Fibroblast of pulmonary artery (primary cell): ENCODE measurements around the gene MOG.

Experiments
- DNase-seq: peaks from one replicate; pipeline ENCODE4 v3.0.0-alpha.2; 2010; ENCODE audit warnings: low read depth
- H3K4me3 ChIP-seq: replicated peaks from 2 replicates; pipeline ENCODE4 v1.5.1; 2011; ENCODE audit warnings: low read depth, mild to moderate bottlenecking, control low read depth, low read length, moderate library complexity
- TF ChIP-seq, protein P1 (sequence below): IDR thresholded peaks from 2 replicates; pipeline ENCODE4 v1.5.1; 2011; ENCODE audit warnings: mild to moderate bottlenecking, control low read depth, low read length, inconsistent platforms; ENCODE audit errors: missing control alignments

Gene MOG

DNA sequence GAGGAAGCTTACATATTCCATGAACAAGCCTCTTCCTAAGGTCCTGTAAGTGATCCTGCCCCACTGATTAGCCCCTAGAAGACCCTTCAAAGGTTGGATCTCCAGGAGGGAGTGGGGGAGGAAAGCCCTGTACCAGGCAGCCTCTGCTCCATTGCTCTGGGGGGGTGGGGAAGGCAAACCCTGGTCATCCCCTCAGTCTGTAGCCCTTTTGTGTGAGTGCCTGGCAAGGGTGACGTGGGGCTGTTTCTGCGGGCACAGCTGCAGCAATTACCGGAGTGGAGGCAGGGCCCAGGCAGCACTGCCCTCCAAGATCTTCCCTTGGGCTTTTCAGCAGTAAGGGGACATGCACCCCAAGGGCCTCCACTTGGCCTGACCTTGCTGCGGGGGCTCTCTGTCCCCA is at the start of gene MOG:
Gene MOG, plus strand, starts transcription at position 295 of the 400 bp plus-strand sequence. CDS start 118 bp downstream, outside the sequence.
- DNase-seq: no peak
- TF ChIP-seq, protein P1, sequence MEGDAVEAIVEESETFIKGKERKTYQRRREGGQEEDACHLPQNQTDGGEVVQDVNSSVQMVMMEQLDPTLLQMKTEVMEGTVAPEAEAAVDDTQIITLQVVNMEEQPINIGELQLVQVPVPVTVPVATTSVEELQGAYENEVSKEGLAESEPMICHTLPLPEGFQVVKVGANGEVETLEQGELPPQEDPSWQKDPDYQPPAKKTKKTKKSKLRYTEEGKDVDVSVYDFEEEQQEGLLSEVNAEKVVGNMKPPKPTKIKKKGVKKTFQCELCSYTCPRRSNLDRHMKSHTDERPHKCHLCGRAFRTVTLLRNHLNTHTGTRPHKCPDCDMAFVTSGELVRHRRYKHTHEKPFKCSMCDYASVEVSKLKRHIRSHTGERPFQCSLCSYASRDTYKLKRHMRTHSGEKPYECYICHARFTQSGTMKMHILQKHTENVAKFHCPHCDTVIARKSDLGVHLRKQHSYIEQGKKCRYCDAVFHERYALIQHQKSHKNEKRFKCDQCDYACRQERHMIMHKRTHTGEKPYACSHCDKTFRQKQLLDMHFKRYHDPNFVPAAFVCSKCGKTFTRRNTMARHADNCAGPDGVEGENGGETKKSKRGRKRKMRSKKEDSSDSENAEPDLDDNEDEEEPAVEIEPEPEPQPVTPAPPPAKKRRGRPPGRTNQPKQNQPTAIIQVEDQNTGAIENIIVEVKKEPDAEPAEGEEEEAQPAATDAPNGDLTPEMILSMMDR: no peak
- H3K4me3 ChIP-seq: no peak within 1 kb of the TSS

DNA sequence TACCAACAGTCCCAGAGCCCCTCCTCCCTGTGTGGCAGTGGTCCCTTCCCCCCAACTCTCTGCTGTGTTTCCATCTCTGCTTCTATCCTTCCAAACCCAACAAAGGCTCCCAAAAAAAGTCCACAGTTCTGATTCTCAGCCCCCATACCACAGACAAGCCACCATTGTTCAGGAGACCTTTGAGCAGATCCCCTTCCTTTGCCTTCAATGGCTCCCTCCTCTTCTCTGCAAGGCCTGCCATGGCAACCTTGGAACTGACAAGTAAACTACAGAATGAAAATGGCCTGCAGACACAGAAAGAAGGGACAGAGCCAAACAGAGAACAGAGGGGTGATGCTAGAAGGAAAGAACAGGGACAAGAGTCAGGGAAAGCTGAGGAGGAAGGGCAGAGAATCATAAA is 48.8 kb upstream of the MOG start:
- H3K4me3 ChIP-seq: no peak overlapping the region
- DNase-seq: no peak
- TF ChIP-seq, protein P1: no peak

DNA sequence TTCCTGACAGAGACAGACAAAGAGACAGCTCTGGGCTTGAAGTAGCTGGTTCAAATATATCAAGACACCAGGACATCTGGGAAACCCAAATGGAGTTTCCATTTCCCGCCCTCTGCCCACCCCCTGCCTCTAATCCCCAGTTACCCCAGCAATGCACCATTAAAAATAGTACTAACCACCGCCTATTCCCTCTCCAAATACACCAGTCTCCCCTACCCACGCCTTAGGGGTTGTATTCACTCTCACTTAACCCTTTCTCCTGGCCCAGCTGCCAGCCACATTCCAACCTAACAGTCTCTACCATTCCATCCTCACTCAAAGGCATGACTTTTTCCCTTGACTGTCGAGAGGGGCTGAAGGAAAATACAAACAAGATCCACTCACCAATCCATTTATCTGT is 46.4 kb upstream of the MOG start:
- H3K4me3 ChIP-seq: no peak overlapping the region
- DNase-seq: no peak
- TF ChIP-seq, protein P1: no peak

DNA sequence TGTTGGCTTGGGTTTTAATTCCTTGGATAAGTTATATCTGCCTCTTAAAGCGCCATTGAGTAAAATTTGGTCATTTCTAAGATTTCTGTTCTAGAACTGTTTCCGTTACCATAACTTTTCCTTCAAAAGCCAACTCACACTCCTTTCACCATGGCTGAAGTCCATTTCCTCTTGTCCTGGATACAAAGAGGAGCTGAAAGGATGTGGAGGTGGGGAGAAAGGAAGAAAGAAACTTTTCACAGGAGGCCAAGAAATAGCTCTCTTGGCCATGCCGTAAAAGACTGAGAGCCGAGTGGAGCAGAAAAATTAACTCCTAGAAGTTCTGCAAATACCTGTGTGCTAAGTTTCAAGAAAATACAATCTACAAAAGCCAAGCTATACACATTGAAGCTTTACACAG is 45.5 kb upstream of the MOG start:
- TF ChIP-seq, protein P1: no peak
- H3K4me3 ChIP-seq: no peak overlapping the region
- no peak for DNase-seq

DNA sequence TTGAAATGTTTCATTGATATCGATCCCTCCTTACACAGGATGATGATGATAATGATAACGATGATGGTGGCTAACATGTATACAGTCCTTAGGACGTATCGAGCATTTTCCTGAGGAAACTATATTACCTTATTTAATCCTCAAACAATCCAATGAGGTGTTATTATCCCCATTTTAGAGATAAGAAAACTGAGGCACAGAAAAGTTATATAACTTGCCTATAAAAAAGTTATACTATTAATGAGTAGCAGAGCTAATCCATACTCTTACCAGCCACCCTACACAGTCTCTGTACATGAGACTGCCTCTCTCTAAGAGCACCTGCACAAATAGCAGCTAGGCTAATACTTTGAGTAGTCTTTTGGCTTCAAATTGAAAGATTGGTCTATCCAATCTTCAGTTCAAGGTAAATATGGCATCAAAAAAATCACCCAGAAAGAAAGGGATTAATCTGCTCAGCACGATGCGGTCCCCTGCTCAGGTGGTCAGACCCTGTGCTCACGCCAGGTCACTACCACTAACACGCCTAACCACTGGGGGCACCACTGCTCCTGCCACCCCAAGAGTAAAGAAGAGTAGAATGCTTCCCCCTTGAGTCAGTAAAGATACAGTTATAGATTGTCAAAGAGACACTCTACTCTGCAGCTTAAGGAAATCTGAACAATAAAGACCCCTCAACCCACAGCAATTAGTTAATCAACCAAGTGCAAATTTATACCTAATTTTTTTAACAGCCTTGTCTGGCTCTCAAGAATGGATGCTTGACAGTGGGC is 38.9 kb upstream of the MOG start:
- TF ChIP-seq, protein P1: peak; percentile 26
- no peak for DNase-seq
- no peak overlapping the region for H3K4me3 ChIP-seq

DNA sequence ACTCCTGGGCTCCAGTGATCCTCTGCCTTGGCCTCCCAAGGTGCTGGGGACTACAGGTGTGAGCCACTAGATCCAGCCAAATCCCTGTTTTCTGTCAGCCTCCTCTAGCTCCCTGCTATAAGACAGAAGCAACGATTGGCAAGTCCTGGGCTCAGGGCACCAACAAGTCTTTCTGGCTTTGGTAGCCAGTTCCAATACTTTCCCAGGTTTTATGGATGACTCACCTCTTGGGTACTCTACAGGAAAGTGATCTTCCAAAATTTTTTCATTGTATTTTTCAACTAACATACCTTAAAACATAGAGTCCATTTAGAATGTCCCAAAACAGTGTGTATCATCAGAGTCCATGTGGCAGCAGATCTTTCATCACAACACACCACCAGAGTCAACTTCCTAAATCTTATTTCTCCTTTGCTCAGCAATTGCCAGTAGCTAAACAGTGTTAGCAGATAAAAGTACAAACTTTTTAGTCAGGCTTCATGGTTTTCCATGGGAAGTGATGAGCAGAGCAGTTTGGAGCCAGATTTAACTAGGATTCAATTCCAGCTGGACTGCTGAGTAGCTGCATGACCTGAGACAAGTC is 37.2 kb upstream of the MOG start:
- no peak for DNase-seq
- TF ChIP-seq, protein P1: no peak
- H3K4me3 ChIP-seq: no peak overlapping the region
